ENCODE results near the gene S100B.

DNA sequence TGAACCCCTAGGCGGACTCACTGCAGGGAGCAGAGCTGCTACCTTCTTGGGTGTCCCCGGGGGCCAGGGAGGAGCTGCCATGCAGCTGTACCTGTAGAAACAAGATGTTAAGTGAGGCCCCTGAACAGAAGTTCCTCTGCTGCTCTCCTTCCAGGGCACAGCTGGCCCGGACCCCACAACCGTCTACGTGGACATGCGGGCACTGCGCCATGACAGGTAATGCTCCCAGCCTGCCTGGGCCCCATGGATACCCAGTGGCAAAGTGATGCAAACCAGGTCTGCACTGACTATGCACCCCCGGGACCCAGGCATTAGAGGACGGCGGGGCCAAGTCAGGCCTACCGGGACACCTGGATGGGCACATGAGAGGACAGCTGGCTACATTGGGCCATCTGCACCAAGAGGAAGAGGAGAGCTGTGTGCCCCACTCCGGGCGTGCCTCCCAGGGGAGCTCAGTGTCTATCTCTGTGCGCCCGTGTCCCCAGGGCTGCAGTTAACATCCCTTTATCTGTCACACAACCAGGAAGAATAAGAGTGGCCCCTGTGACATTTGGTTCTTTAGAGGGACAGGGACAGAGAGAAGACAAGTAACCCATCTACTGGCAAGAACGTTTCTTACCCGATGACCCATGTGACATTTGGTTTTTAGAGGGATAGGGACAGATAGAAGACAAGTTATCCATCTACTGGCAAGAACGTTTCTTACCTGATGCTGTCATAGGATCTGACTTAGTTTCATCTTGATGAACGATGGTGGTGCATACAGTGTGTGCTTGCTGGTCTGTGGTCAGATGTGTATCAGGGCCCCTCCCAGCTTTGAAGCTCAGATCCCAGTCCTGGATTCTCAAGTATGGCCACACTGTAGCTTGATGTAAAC, 44.1 kb downstream of the S100B start:
- TF ChIP-seq, protein P1, sequence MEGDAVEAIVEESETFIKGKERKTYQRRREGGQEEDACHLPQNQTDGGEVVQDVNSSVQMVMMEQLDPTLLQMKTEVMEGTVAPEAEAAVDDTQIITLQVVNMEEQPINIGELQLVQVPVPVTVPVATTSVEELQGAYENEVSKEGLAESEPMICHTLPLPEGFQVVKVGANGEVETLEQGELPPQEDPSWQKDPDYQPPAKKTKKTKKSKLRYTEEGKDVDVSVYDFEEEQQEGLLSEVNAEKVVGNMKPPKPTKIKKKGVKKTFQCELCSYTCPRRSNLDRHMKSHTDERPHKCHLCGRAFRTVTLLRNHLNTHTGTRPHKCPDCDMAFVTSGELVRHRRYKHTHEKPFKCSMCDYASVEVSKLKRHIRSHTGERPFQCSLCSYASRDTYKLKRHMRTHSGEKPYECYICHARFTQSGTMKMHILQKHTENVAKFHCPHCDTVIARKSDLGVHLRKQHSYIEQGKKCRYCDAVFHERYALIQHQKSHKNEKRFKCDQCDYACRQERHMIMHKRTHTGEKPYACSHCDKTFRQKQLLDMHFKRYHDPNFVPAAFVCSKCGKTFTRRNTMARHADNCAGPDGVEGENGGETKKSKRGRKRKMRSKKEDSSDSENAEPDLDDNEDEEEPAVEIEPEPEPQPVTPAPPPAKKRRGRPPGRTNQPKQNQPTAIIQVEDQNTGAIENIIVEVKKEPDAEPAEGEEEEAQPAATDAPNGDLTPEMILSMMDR (IDR thresholded peaks at IDR 0.05; ENCODE audit: extremely low read depth in 1 of 2, insufficient read depth in 1 of 2, low read depth in 1 of 2, low read length in 2 of 2): no peak
- no peak for TF ChIP-seq EZH2 (IDR thresholded peaks at IDR 0.05; ENCODE audit: borderline replicate concordance, low read depth, low read length, severe bottlenecking)
- no peak for TF ChIP-seq GATA2 (IDR thresholded peaks at IDR 0.05; ENCODE audit: insufficient read depth, insufficient read length, low read depth, low read length)
- TF ChIP-seq POLR2A (IDR thresholded peaks at IDR 0.05; ENCODE audit: low read depth, low read length): no peak
- no peak for TF ChIP-seq FOS (IDR thresholded peaks at IDR 0.05; ENCODE audit: borderline replicate concordance, insufficient read depth, low read length)

Measured in endothelial cell of umbilical vein (primary cell).